Calu3 (cell line): ENCODE data around the gene SEMA5A. TPM values are rescaled to one million over a fixed set of nuclear protein-coding genes. Genes with fewer than 3 reads are reported as not detected.

Experiments used
- BruUV-seq: library from RNA; stranded (reverse); fragments of 400-500 nt; replicated peaks from 2 replicates; lab custom pipeline; 2021; lab: Mats Ljungman, UMichigan
- CTCF ChIA-PET: fragments of 300-600 bp; sonication (Branson Sonifier 250); formaldehyde crosslinking; loops from one replicate; lab custom pipeline; 2022; ENCODE audit warnings: antibody characterized with exemption; lab: Charles Lee
- DNase-seq: peaks from one replicate; pipeline ENCODE4 v3.0.0; 2022
- H3K27ac Mint-ChIP-seq: one replicate; pipeline ENCODE4 v1.8.0; 2022; ENCODE audit warnings: mixed read lengths; ENCODE audit not compliant: unreplicated experiment
- H3K27me3 Mint-ChIP-seq: one replicate; pipeline ENCODE4 v1.8.0; 2022; ENCODE audit warnings: mixed read lengths; ENCODE audit not compliant: unreplicated experiment
- H3K36me3 Mint-ChIP-seq: one replicate; pipeline ENCODE4 v1.8.0; 2022; ENCODE audit warnings: mild to moderate bottlenecking, moderate library complexity, mixed read lengths; ENCODE audit not compliant: insufficient read depth, unreplicated experiment
- H3K4me1 Mint-ChIP-seq: one replicate; pipeline ENCODE4 v1.8.0; 2022; ENCODE audit warnings: mild to moderate bottlenecking, low read depth, mixed read lengths; ENCODE audit not compliant: unreplicated experiment
- H3K4me3 Mint-ChIP-seq: one replicate; pipeline ENCODE4 v1.8.0; 2022; ENCODE audit warnings: mild to moderate bottlenecking, low read depth, moderate library complexity, mixed read lengths; ENCODE audit not compliant: unreplicated experiment
- H3K9me3 Mint-ChIP-seq: one replicate; pipeline ENCODE4 v1.8.0; 2022; ENCODE audit warnings: low read depth, mixed read lengths; ENCODE audit not compliant: unreplicated experiment
- CTCF ChIP-seq: fragments of 200-600 bp; IDR thresholded peaks from one replicate; pipeline ENCODE4 v1.8.0; 2022; ENCODE audit warnings: antibody characterized with exemption; ENCODE audit not compliant: unreplicated experiment
- intact Hi-C: fragments of 100-400 bp; cut with micrococcal nuclease; formaldehyde crosslinking; loops from one replicate; pipeline ENCODE4 v1.10.0; 2022; ENCODE audit not compliant: unreplicated experiment
- total RNA-seq: library from RNA; stranded (reverse); gene quantifications from 2 replicates; pipeline ENCODE4 v1.2.3, GENCODE V29; 2022

Gene SEMA5A
- total RNA-seq, 1 experiment from 2014 or later = 0.52 TPM

GRCh38 chr5:9335754-9336495, 209.9 kb downstream of the SEMA5A start:
- H3K9me3 Mint-ChIP-seq = peaks cover 14% of the 10 kb centered on the region
- no peaks in the 10 kb centered on the region for H3K4me1 Mint-ChIP-seq
- TF ChIP-seq CTCF = no peak
- DNase-seq = no peak
- CTCF ChIA-PET = no interaction called here
- no peak overlapping the region for H3K27ac Mint-ChIP-seq
- H3K36me3 Mint-ChIP-seq = no peaks in the 10 kb centered on the region
- no peak overlapping the region for H3K4me3 Mint-ChIP-seq
- no TSS peak for BruUV-seq
- H3K27me3 Mint-ChIP-seq = no peaks in the 10 kb centered on the region
- intact Hi-C loops = no loop called here

DNA sequence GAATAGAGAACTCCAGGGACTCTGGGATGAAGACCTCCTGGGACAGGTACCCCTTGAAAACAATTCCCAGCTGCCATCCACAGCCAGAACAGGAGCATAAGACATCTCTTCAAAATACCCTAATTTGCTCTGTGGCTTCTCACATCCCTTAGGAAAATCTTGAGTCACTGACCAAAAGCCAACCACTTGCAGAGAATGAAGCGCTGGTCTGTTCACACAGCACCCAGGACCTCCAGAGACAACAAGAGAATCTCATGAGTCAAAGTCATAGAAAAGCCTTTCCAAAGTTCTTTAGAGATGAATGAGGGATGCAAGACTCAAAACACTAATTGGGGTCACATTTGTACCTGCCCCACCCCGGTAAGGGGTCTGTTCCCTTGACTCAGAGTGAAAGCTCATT, 210.6 kb downstream of the SEMA5A start:
- no peaks in the 10 kb centered on the region for H3K27me3 Mint-ChIP-seq
- TF ChIP-seq CTCF = no peak
- DNase-seq = no peak
- CTCF ChIA-PET = no interaction called here
- peaks cover 12% of the 10 kb centered on the region for H3K9me3 Mint-ChIP-seq
- H3K4me1 Mint-ChIP-seq = no peaks in the 10 kb centered on the region
- no peak overlapping the region for H3K27ac Mint-ChIP-seq
- no peaks in the 10 kb centered on the region for H3K36me3 Mint-ChIP-seq
- no peak overlapping the region for H3K4me3 Mint-ChIP-seq
- no TSS peak for BruUV-seq
- intact Hi-C loops = no loop called here

GRCh38 chr5:9332026-9332425, 213.8 kb downstream of the SEMA5A start:
- no TSS peak for BruUV-seq
- Mint-ChIP-seq H3K4me3 (no peak overlapping the region), H3K36me3 (no peaks in the 10 kb centered on the region), H3K27ac (no peak overlapping the region), H3K4me1 (no peaks in the 10 kb centered on the region), H3K9me3 (peaks cover 6% of the 10 kb centered on the region), H3K27me3 (no peaks in the 10 kb centered on the region)
- no peak for DNase-seq
- intact Hi-C loops = no loop called here
- CTCF ChIA-PET = no interaction called here
- TF ChIP-seq CTCF = no peak

DNA sequence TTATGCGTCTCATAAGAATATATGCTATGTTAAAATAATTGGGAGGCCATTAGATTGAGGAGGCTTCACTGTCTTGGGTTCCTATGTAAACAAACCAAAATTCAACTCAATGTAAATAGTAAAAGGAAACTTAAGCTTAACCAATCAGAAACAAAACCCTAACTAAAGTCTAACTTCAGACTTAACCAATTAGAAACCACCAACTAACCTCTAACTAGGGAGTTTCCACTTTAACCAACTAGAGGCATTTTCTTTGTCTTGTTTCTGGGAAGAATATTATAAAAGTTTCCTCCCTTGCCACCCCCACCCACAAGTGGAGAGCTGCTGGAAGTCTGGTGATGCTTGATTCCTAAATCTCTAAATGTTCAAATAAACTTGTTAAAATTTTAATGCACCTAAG, 214.5 kb downstream of the SEMA5A start:
- H3K36me3 Mint-ChIP-seq = no peaks in the 10 kb centered on the region
- no TSS peak for BruUV-seq
- no peaks in the 10 kb centered on the region for H3K4me1 Mint-ChIP-seq
- intact Hi-C loops = no loop called here
- DNase-seq = no peak
- no peak for TF ChIP-seq CTCF
- no peak overlapping the region for H3K27ac Mint-ChIP-seq
- CTCF ChIA-PET = no interaction called here
- peaks cover 6% of the 10 kb centered on the region for H3K9me3 Mint-ChIP-seq
- no peak overlapping the region for H3K4me3 Mint-ChIP-seq
- H3K27me3 Mint-ChIP-seq = no peaks in the 10 kb centered on the region
